Mucosa of descending colon (tissue), 3 donors: ENCODE measurements around the gene ATP5PB. TPM values are rescaled to one million over a fixed set of nuclear protein-coding genes. Genes with fewer than 3 reads are reported as not detected.

Experiments
- ATAC-seq: fragments of 200-7000 bp; cut with Tn5 transposase; one replicate; pipeline ENCODE4 v1.9.1; 2020; ENCODE audit warnings: mild to moderate bottlenecking, moderate library complexity
- DNase-seq, 3 donors: peaks; one replicate each; pipeline ENCODE4 v3.0.0-alpha.2; 2020
- H3K36me3 ChIP-seq: fragments of 200-600 bp; one replicate; pipeline ENCODE4 v1.8.0; 2021; ENCODE audit warnings: low read depth, mild to moderate bottlenecking
- H3K4me1 ChIP-seq: fragments of 200-600 bp; one replicate; pipeline ENCODE4 v1.8.0; 2021; ENCODE audit warnings: low read depth, mild to moderate bottlenecking
- H3K4me3 ChIP-seq: fragments of 200-600 bp; one replicate; pipeline ENCODE4 v1.8.0; 2021; ENCODE audit warnings: mild to moderate bottlenecking
- H3K9me3 ChIP-seq: fragments of 200-600 bp; one replicate; pipeline ENCODE4 v1.8.0; 2021; ENCODE audit warnings: mild to moderate bottlenecking
- CTCF ChIP-seq: fragments of 200-600 bp; IDR thresholded peaks from one replicate; pipeline ENCODE4 v1.8.0; 2022; ENCODE audit warnings: antibody characterized with exemption, mild to moderate bottlenecking
- intact Hi-C, 2 donors: fragments of 100-400 bp; cut with DNase I in 1 of 2; cut with micrococcal nuclease in 1 of 2; formaldehyde crosslinking; loops; one replicate each; pipeline versions ENCODE4 v1.11.0 to v1.11.1; 2022; cut with DNase I, micrococcal nuclease
- total RNA-seq, 3 donors: library from RNA; stranded (reverse); fragmentation: NEBNext Ultra II Directional in 2 of 3; extraction: Animal tissue kit (Norgen Biotek cat#: 25700) in 2 of 3; gene quantifications; one replicate each; pipeline versions ENCODE4 v1.2.1 to v1.2.4, GENCODE V29; 2021 to 2023
- donor health status: DM: no; HTN: no; CAD: no; lungs with moderate emphysema.
- donor health status: DM: no; HTN: no; CAD: no.
- donor health status: DM: no; HTN: yes; CAD: no.

Gene ATP5PB
- total RNA-seq, 3 donors from 2014 or later, result 274 to 427 (median 390) TPM

GRCh38 chr1:111476214-111476613 is 26.9 kb downstream of the ATP5PB start:
- no peak for DNase-seq
- Histone ChIP-seq H3K4me3 (no peak overlapping the region), H3K9me3 (no peaks in the 10 kb centered on the region), H3K36me3 (no peaks in the 10 kb centered on the region), H3K4me1 (no peaks in the 10 kb centered on the region)
- intact Hi-C loops, result no loop called here
- ATAC-seq, result no peak
- no peak for TF ChIP-seq CTCF

- TF ChIP-seq CTCF, result no peak
- Histone ChIP-seq H3K4me3 (no peak overlapping the region), H3K36me3 (no peaks in the 10 kb centered on the region), H3K4me1 (no peaks in the 10 kb centered on the region), H3K9me3 (no peaks in the 10 kb centered on the region)
- peak; percentile 66 for ATAC-seq
- peak in 1 of 3 donors; percentile 21 for DNase-seq
- intact Hi-C loops, result no loop called here
Observed at GRCh38 chr1:111476761-111477309, 27.6 kb downstream of the ATP5PB start.

GRCh38 chr1:111480674-111481073 is 31.4 kb downstream of the ATP5PB start:
- DNase-seq, result no peak
- no peak for ATAC-seq
- no peaks in the 10 kb centered on the region for H3K36me3 ChIP-seq
- TF ChIP-seq CTCF, result no peak
- no peaks in the 10 kb centered on the region for H3K9me3 ChIP-seq
- H3K4me1 ChIP-seq, result no peaks in the 10 kb centered on the region
- H3K4me3 ChIP-seq, result no peak overlapping the region
- intact Hi-C loops, result loop anchor here in 1 of 2 donors (10.0 kb wide), 1 partner anchor 284 kb away; no protein-coding TSS in a partner anchor

GRCh38 chr1:111481387-111482221 is 32.3 kb downstream of the ATP5PB start:
- H3K4me3 ChIP-seq, result no peak overlapping the region
- peak; percentile 37 for TF ChIP-seq CTCF
- H3K4me1 ChIP-seq, result no peaks in the 10 kb centered on the region
- H3K9me3 ChIP-seq, result no peaks in the 10 kb centered on the region
- DNase-seq (peak; percentile 78 to 87 (median 85)), ATAC-seq (peak; percentile 94)
- no peaks in the 10 kb centered on the region for H3K36me3 ChIP-seq
- intact Hi-C loops, result loop anchor here in 1 of 2 donors (10.0 kb wide), 1 partner anchor 283 kb away; no protein-coding TSS in a partner anchor

- Histone ChIP-seq H3K4me1 (no peaks in the 10 kb centered on the region), H3K9me3 (no peaks in the 10 kb centered on the region), H3K36me3 (no peaks in the 10 kb centered on the region), H3K4me3 (no peak overlapping the region)
- intact Hi-C loops, result loop anchor here in 1 of 2 donors (10.0 kb wide), 1 partner anchor 282 kb away; no protein-coding TSS in a partner anchor
- ATAC-seq (no peak), DNase-seq (no peak)
- TF ChIP-seq CTCF, result no peak
Observed at GRCh38 chr1:111483166-111483565, 33.9 kb downstream of the ATP5PB start.
